ENCODE results near the gene ZNF750.

DNA sequence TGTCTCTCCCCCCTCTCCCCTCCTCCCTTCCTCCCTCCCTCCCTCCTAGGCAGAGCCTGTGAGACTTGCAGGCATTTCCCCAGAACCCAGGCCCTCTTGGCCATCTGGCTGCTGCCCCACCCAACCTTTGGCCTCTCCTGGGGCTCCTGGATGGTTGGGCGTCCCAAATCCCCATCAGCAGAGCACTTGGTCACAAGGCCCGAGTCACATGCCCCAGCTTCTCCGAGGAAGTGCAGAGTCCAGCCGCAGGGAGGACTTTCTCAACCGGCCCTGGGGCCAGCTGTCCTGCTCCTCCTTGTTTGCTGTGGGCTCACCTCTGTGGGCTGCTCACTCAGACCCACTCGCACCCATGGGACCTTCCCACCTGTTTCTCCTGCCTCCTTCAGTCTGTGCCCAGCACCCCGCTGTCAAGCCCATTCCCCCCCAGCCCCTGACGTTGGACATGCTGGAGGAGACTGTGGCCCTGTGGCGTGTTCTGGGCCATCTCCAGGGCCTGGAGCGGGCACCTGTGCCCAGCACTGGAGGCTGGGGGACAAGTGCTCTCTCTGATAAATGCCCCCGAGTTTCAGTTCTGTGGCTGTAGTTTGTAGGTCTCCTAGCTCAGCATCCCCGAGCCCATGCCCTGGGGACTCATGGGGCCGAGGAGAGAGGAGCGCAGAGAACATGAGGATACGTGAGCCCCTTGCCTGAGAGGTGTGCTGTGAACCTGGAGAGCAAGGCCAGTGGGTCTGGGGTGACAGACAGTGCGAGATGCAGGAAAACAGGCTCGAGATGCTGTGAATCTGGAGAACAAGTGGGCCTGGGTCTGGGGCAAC is 42.3 kb upstream of the ZNF750 start:
- TF ChIP-seq, protein P1, sequence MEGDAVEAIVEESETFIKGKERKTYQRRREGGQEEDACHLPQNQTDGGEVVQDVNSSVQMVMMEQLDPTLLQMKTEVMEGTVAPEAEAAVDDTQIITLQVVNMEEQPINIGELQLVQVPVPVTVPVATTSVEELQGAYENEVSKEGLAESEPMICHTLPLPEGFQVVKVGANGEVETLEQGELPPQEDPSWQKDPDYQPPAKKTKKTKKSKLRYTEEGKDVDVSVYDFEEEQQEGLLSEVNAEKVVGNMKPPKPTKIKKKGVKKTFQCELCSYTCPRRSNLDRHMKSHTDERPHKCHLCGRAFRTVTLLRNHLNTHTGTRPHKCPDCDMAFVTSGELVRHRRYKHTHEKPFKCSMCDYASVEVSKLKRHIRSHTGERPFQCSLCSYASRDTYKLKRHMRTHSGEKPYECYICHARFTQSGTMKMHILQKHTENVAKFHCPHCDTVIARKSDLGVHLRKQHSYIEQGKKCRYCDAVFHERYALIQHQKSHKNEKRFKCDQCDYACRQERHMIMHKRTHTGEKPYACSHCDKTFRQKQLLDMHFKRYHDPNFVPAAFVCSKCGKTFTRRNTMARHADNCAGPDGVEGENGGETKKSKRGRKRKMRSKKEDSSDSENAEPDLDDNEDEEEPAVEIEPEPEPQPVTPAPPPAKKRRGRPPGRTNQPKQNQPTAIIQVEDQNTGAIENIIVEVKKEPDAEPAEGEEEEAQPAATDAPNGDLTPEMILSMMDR (conservative IDR thresholded peaks at IDR 0.05): no peak
- TF ChIP-seq EZH2 (IDR thresholded peaks at IDR 0.05; ENCODE audit: low read depth): no peak
